ENCODE data around the gene CABP7. TPM values are rescaled to one million over a fixed set of nuclear protein-coding genes. Genes with fewer than 3 reads are reported as not detected.

CABP7 gene
- total and polyA plus RNA-seq, 2 of the 13 experiments (the other 11 are each of a cell fraction or from before 2014, with no cell fraction given) = 0.08 TPM; not detected in 1

GRCh38 chr22:29704528-29705285 is 15.1 kb upstream of the CABP7 start (continued):
- no peak for TF ChIP-seq ZNF136 (CRISPR knock-in tag; IDR thresholded peaks at IDR 0.05; ENCODE audit: low read depth)
- peak; percentile 48; the same call in 1 of the 2 replicates for TF ChIP-seq KDM2A (CRISPR knock-in tag; IDR thresholded peaks at IDR 0.05; ENCODE audit: borderline replicate concordance, low read depth)
- TF ChIP-seq ZFP62 (CRISPR knock-in tag; IDR thresholded peaks at IDR 0.05) = no peak
- TF ChIP-seq NRL (CRISPR knock-in tag; IDR thresholded peaks at IDR 0.05; ENCODE audit: borderline replicate concordance) = no peak
- TF ChIP-seq SAP130 (CRISPR knock-in tag; IDR thresholded peaks at IDR 0.05; ENCODE audit: low read depth) = peak; percentile 54; the same call in 1 of the 2 replicates
- TF ChIP-seq ZNF7 (CRISPR knock-in tag; IDR thresholded peaks at IDR 0.05) = no peak
- TF ChIP-seq NCOA2 (CRISPR knock-in tag; IDR thresholded peaks at IDR 0.05) = peak; percentile 14; the same call in 1 of the 2 replicates
- peak; percentile 71 for TF ChIP-seq HHEX (CRISPR knock-in tag; IDR thresholded peaks at IDR 0.05)
- TF ChIP-seq, protein P1, sequence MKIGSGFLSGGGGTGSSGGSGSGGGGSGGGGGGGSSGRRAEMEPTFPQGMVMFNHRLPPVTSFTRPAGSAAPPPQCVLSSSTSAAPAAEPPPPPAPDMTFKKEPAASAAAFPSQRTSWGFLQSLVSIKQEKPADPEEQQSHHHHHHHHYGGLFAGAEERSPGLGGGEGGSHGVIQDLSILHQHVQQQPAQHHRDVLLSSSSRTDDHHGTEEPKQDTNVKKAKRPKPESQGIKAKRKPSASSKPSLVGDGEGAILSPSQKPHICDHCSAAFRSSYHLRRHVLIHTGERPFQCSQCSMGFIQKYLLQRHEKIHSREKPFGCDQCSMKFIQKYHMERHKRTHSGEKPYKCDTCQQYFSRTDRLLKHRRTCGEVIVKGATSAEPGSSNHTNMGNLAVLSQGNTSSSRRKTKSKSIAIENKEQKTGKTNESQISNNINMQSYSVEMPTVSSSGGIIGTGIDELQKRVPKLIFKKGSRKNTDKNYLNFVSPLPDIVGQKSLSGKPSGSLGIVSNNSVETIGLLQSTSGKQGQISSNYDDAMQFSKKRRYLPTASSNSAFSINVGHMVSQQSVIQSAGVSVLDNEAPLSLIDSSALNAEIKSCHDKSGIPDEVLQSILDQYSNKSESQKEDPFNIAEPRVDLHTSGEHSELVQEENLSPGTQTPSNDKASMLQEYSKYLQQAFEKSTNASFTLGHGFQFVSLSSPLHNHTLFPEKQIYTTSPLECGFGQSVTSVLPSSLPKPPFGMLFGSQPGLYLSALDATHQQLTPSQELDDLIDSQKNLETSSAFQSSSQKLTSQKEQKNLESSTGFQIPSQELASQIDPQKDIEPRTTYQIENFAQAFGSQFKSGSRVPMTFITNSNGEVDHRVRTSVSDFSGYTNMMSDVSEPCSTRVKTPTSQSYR (CRISPR knock-in tag; IDR thresholded peaks at IDR 0.05; ENCODE audit: borderline replicate concordance) = peak; percentile 37; the same call in 1 of the 2 replicates
- TF ChIP-seq TRIM24 (CRISPR knock-in tag; IDR thresholded peaks at IDR 0.05) = no peak
- TF ChIP-seq ZNF180 (CRISPR knock-in tag; IDR thresholded peaks at IDR 0.05; ENCODE audit: borderline replicate concordance, low read depth) = no peak
- peak; percentile 84 for TF ChIP-seq RARA (CRISPR knock-in tag; IDR thresholded peaks at IDR 0.05)
- TF ChIP-seq ZNF567 (CRISPR knock-in tag; IDR thresholded peaks at IDR 0.05; ENCODE audit: borderline replicate concordance) = no peak
- no peak for TF ChIP-seq STAT6 (CRISPR knock-in tag; IDR thresholded peaks at IDR 0.05; ENCODE audit: borderline replicate concordance)
- no peak for TF ChIP-seq DZIP1 (CRISPR knock-in tag; IDR thresholded peaks at IDR 0.05)
- TF ChIP-seq, protein P2, sequence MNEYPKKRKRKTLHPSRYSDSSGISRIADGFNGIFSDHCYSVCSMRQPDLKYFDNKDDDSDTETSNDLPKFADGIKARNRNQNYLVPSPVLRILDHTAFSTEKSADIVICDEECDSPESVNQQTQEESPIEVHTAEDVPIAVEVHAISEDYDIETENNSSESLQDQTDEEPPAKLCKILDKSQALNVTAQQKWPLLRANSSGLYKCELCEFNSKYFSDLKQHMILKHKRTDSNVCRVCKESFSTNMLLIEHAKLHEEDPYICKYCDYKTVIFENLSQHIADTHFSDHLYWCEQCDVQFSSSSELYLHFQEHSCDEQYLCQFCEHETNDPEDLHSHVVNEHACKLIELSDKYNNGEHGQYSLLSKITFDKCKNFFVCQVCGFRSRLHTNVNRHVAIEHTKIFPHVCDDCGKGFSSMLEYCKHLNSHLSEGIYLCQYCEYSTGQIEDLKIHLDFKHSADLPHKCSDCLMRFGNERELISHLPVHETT (CRISPR knock-in tag; conservative IDR thresholded peaks at IDR 0.05) = no peak
- TF ChIP-seq ZNF672 (CRISPR knock-in tag; IDR thresholded peaks at IDR 0.05) = no peak
- no peak for TF ChIP-seq ZNF543 (CRISPR knock-in tag; IDR thresholded peaks at IDR 0.05)
- peak; percentile 52; the same call in 1 of the 2 replicates for TF ChIP-seq FOXO1 (CRISPR knock-in tag; IDR thresholded peaks at IDR 0.05)
- TF ChIP-seq STAG1 (CRISPR knock-in tag; IDR thresholded peaks at IDR 0.05) = peak; percentile 37
